Urinary bladder (tissue), 4 donors: Measurements from ENCODE around the gene CHCHD6. TPM values are rescaled to one million over a fixed set of nuclear protein-coding genes. Genes with fewer than 3 reads are reported as not detected.

Experiments used
- DNase-seq: peaks from one replicate; pipeline ENCODE4 v3.0.0-alpha.2; 2015; ENCODE audit errors: extremely low spot score
- H3K27ac ChIP-seq: one replicate; pipeline ENCODE4 v1.5.1; 2013; ENCODE audit warnings: low read depth, mild to moderate bottlenecking, moderate library complexity
- H3K36me3 ChIP-seq: one replicate; pipeline ENCODE4 v1.6.1; 2013; ENCODE audit warnings: mild to moderate bottlenecking, moderate library complexity; ENCODE audit not compliant: insufficient read depth
- H3K4me1 ChIP-seq: one replicate; pipeline ENCODE4 v1.6.1; 2013; ENCODE audit warnings: mild to moderate bottlenecking, moderate library complexity; ENCODE audit not compliant: insufficient read depth
- H3K4me3 ChIP-seq: one replicate; pipeline ENCODE4 v1.5.1; 2013; ENCODE audit warnings: low read depth, low read length
- WGBS: extraction: QIAGEN DNeasy Blood & Tissue Kit; methylation state at CpG from one replicate; pipeline ENCODE4 v1.1.7; 2013; 5-methylcytosine and 5-hydroxymethylcytosine counted together
- polyA plus RNA-seq: library from polyadenylated mRNA; stranded (reverse); fragments of 200-250 nt; gene quantifications from one replicate; pipeline ENCODE4 v1.2.3, GENCODE V29; 2013
- total RNA-seq: library from RNA; depleted of rRNA; stranded (reverse); fragments of >200 nt; gene quantifications from one replicate; pipeline ENCODE4 v1.2.3, GENCODE V29; 2014
- donor health status: healthy with polysubstance abuse.
- donor health status: healthy.

The CHCHD6 gene
- total and polyA plus RNA-seq, 2 donors = 5.4 to 20.9 TPM

- Histone ChIP-seq H3K4me3 (no peak overlapping the region), H3K4me1 (no peaks in the 10 kb centered on the region), H3K27ac (no peak overlapping the region), H3K36me3 (no peaks in the 10 kb centered on the region)
- WGBS = 81% methylated on average over 10 of the region's 10 CpGs
- no peak for DNase-seq
Observed at GRCh38 chr3:127008236-127008635, 304.2 kb downstream of the CHCHD6 start.

- Histone ChIP-seq H3K4me1 (no peaks in the 10 kb centered on the region), H3K4me3 (no peak overlapping the region), H3K27ac (no peak overlapping the region), H3K36me3 (no peaks in the 10 kb centered on the region)
- DNase-seq = no peak
- WGBS = 77% methylated on average over 10 of the region's 10 CpGs
Observed at GRCh38 chr3:127009531-127009930, 305.5 kb downstream of the CHCHD6 start.

Other genes starting within 250 kb of the CHCHD6 start
- 26.2 TPM for gene ZXDC, start 228.3 kb upstream of the CHCHD6 start, total RNA-seq
- 16.4 TPM for gene ZXDC, start 228.3 kb upstream of the CHCHD6 start, polyA plus RNA-seq
- not detected for gene UROC1, start 186.5 kb upstream of the CHCHD6 start, total RNA-seq
- 0.03 TPM for gene UROC1, start 186.5 kb upstream of the CHCHD6 start, polyA plus RNA-seq
- 0.32 TPM for gene CHST13, start 180.1 kb upstream of the CHCHD6 start, total RNA-seq
- 0.24 TPM for gene CHST13, start 180.1 kb upstream of the CHCHD6 start, polyA plus RNA-seq
- not detected for gene C3orf22, start 145.3 kb upstream of the CHCHD6 start, total RNA-seq
- gene C3orf22, start 145.3 kb upstream of the CHCHD6 start, polyA plus RNA-seq = not detected
- gene TXNRD3, start 49.1 kb upstream of the CHCHD6 start, total RNA-seq = 17.8 TPM
- gene TXNRD3, start 49.1 kb upstream of the CHCHD6 start, polyA plus RNA-seq = 7.2 TPM